ENCODE data around the gene USF2.
"Not testable (repeated sequence)": the region's sequence is repeated elsewhere in the genome, so short reads cannot be mapped to it uniquely, and the experiment has no call there.

Gene USF2

GRCh38 chr19:35268536-35269437 lies at the start of gene USF2:
Gene USF2 (plus strand): TSS chr19:35268962. CDS start chr19:35269102, 140 bp downstream.
- no peak for DNase-seq (ENCODE audit: low read depth, low spot score)
- TF ChIP-seq ZNF274 (IDR thresholded peaks at IDR 0.05; ENCODE audit: low read depth, low read length) (no peak), YY1 (IDR thresholded peaks at IDR 0.05; ENCODE audit: insufficient read depth, insufficient read length) (no peak), SUZ12 (IDR thresholded peaks at IDR 0.05; ENCODE audit: extremely low read depth, insufficient read depth, insufficient read length) (no peak)
- Histone ChIP-seq H3K4me3 (ENCODE audit: insufficient read length, low read depth) (peak within 1 kb of the TSS; percentile 66), H3K9ac (ENCODE audit: insufficient read length, low read depth) (peak within 1 kb of the TSS; percentile 94), H3K27me3 (ENCODE audit: insufficient read depth, insufficient read length) (no peaks in the 10 kb centered on the region), H3K9me3 (ENCODE audit: insufficient read depth, low read length) (no peaks in the 10 kb centered on the region), H3K4me1 (ENCODE audit: insufficient read depth, insufficient read length) (peaks cover 9% of the 10 kb centered on the region), H3K36me3 (ENCODE audit: insufficient read depth, insufficient read length, low read length) (peaks cover 59% of the 10 kb centered on the region)

- no peak overlapping the region for H3K9ac ChIP-seq (ENCODE audit: insufficient read length, low read depth)
- TF ChIP-seq ZNF274 (IDR thresholded peaks at IDR 0.05; ENCODE audit: low read depth, low read length) (no peak), SUZ12 (IDR thresholded peaks at IDR 0.05; ENCODE audit: extremely low read depth, insufficient read depth, insufficient read length) (no peak), YY1 (IDR thresholded peaks at IDR 0.05; ENCODE audit: insufficient read depth, insufficient read length) (no peak)
- no peaks in the 10 kb centered on the region for H3K27me3 ChIP-seq (ENCODE audit: insufficient read depth, insufficient read length)
- DNase-seq (ENCODE audit: low read depth, low spot score), result no peak
- peaks cover 29% of the 10 kb centered on the region; the same call in 1 of the 2 replicates for H3K9me3 ChIP-seq (ENCODE audit: insufficient read depth, low read length)
- H3K36me3 ChIP-seq (ENCODE audit: insufficient read depth, insufficient read length, low read length), result no peaks in the 10 kb centered on the region
- H3K4me3 ChIP-seq (ENCODE audit: insufficient read length, low read depth), result no peak overlapping the region
- no peaks in the 10 kb centered on the region for H3K4me1 ChIP-seq (ENCODE audit: insufficient read depth, insufficient read length)
Observed at GRCh38 chr19:35219008-35219407, 49.8 kb upstream of the USF2 start.

- TF ChIP-seq YY1 (IDR thresholded peaks at IDR 0.05; ENCODE audit: insufficient read depth, insufficient read length) (no peak), ZNF274 (IDR thresholded peaks at IDR 0.05; ENCODE audit: low read depth, low read length) (no peak), SUZ12 (IDR thresholded peaks at IDR 0.05; ENCODE audit: extremely low read depth, insufficient read depth, insufficient read length) (no peak)
- H3K9me3 ChIP-seq (ENCODE audit: insufficient read depth, low read length), result peaks cover 29% of the 10 kb centered on the region; the same call in 1 of the 2 replicates
- no peaks in the 10 kb centered on the region for H3K4me1 ChIP-seq (ENCODE audit: insufficient read depth, insufficient read length)
- no peak overlapping the region for H3K9ac ChIP-seq (ENCODE audit: insufficient read length, low read depth)
- H3K4me3 ChIP-seq (ENCODE audit: insufficient read length, low read depth), result no peak overlapping the region
- no peaks in the 10 kb centered on the region for H3K27me3 ChIP-seq (ENCODE audit: insufficient read depth, insufficient read length)
- DNase-seq (ENCODE audit: low read depth, low spot score), result no peak
- H3K36me3 ChIP-seq (ENCODE audit: insufficient read depth, insufficient read length, low read length), result no peaks in the 10 kb centered on the region
Observed at GRCh38 chr19:35220315-35220921, 48.3 kb upstream of the USF2 start.

- peaks cover 29% of the 10 kb centered on the region; the same call in 1 of the 2 replicates for H3K9me3 ChIP-seq (ENCODE audit: insufficient read depth, low read length)
- not testable (repeated sequence) for H3K9ac ChIP-seq (ENCODE audit: insufficient read length, low read depth); H3K4me3 ChIP-seq (ENCODE audit: insufficient read length, low read depth); H3K36me3 ChIP-seq (ENCODE audit: insufficient read depth, insufficient read length, low read length); H3K4me1 ChIP-seq (ENCODE audit: insufficient read depth, insufficient read length); H3K27me3 ChIP-seq (ENCODE audit: insufficient read depth, insufficient read length); DNase-seq (ENCODE audit: low read depth, low spot score)
Observed at GRCh38 chr19:35220973-35221590, 47.7 kb upstream of the USF2 start.

GRCh38 chr19:35222373-35223015 lies 46.3 kb upstream of the USF2 start:
- H3K9me3 ChIP-seq (ENCODE audit: insufficient read depth, low read length), result peaks cover 29% of the 10 kb centered on the region; the same call in 1 of the 2 replicates
- H3K27me3 ChIP-seq (ENCODE audit: insufficient read depth, insufficient read length), result no peaks in the 10 kb centered on the region
- no peak overlapping the region for H3K4me3 ChIP-seq (ENCODE audit: insufficient read length, low read depth)
- no peak for TF ChIP-seq ZNF274 (IDR thresholded peaks at IDR 0.05; ENCODE audit: low read depth, low read length)
- no peak for TF ChIP-seq YY1 (IDR thresholded peaks at IDR 0.05; ENCODE audit: insufficient read depth, insufficient read length)
- TF ChIP-seq SUZ12 (IDR thresholded peaks at IDR 0.05; ENCODE audit: extremely low read depth, insufficient read depth, insufficient read length), result no peak
- no peak overlapping the region for H3K9ac ChIP-seq (ENCODE audit: insufficient read length, low read depth)
- no peaks in the 10 kb centered on the region for H3K36me3 ChIP-seq (ENCODE audit: insufficient read depth, insufficient read length, low read length)
- no peaks in the 10 kb centered on the region for H3K4me1 ChIP-seq (ENCODE audit: insufficient read depth, insufficient read length)
- no peak for DNase-seq (ENCODE audit: low read depth, low spot score)

GRCh38 chr19:35223084-35223790 lies 45.5 kb upstream of the USF2 start:
- no peak overlapping the region for H3K9ac ChIP-seq (ENCODE audit: insufficient read length, low read depth)
- H3K4me1 ChIP-seq (ENCODE audit: insufficient read depth, insufficient read length), result no peaks in the 10 kb centered on the region
- TF ChIP-seq ZNF274 (IDR thresholded peaks at IDR 0.05; ENCODE audit: low read depth, low read length) (no peak), SUZ12 (IDR thresholded peaks at IDR 0.05; ENCODE audit: extremely low read depth, insufficient read depth, insufficient read length) (no peak), YY1 (IDR thresholded peaks at IDR 0.05; ENCODE audit: insufficient read depth, insufficient read length) (no peak)
- no peaks in the 10 kb centered on the region for H3K27me3 ChIP-seq (ENCODE audit: insufficient read depth, insufficient read length)
- H3K4me3 ChIP-seq (ENCODE audit: insufficient read length, low read depth), result no peak overlapping the region
- no peak for DNase-seq (ENCODE audit: low read depth, low spot score)
- peaks cover 29% of the 10 kb centered on the region; the same call in 1 of the 2 replicates for H3K9me3 ChIP-seq (ENCODE audit: insufficient read depth, low read length)
- H3K36me3 ChIP-seq (ENCODE audit: insufficient read depth, insufficient read length, low read length), result no peaks in the 10 kb centered on the region

Data from NT2/D1 (cell line).